GM21390 (cell line): Measurements from ENCODE around the gene CDK4.
"Not testable (repeated sequence)": the region's sequence is repeated elsewhere in the genome, so short reads cannot be mapped to it uniquely, and the experiment has no call there.

Source experiments
- ATAC-seq: cut with Tn5 transposase; IDR thresholded peaks from one replicate; pipeline ENCODE4 v1.9.1; 2021; ENCODE audit not compliant: unreplicated experiment

The CDK4 gene

DNA sequence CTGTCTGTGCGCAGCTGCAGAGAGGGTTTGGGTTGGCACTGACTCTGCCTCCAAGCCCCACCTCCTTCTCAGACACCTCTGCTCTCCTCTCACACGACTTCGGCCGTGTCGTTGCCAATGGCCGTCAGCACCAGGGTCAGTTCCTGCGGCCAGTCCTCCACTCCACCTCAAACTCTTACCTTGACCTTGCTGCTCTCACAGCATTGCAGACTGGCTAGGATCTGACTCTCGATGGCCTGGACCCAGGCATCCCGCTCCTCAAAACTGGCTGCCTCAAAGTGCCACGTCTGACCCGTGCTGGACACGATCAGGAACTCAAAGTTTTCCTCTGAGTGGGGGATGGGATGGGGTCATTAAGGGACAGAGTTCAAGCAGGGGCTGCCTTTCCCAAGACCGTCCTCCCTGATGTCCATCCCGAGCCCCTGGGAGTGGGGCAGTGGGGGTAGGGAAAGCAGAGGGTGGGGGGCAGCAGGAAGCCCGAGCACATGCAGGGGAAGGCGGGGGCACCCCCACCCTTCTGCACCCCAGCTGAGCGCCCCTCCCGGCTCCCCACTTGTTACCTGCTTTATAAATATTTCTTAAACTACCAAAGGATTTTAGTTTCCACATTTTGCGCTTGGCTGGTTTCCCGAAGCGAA lies 24.2 kb downstream of the CDK4 start:
- no peak for ATAC-seq

DNA sequence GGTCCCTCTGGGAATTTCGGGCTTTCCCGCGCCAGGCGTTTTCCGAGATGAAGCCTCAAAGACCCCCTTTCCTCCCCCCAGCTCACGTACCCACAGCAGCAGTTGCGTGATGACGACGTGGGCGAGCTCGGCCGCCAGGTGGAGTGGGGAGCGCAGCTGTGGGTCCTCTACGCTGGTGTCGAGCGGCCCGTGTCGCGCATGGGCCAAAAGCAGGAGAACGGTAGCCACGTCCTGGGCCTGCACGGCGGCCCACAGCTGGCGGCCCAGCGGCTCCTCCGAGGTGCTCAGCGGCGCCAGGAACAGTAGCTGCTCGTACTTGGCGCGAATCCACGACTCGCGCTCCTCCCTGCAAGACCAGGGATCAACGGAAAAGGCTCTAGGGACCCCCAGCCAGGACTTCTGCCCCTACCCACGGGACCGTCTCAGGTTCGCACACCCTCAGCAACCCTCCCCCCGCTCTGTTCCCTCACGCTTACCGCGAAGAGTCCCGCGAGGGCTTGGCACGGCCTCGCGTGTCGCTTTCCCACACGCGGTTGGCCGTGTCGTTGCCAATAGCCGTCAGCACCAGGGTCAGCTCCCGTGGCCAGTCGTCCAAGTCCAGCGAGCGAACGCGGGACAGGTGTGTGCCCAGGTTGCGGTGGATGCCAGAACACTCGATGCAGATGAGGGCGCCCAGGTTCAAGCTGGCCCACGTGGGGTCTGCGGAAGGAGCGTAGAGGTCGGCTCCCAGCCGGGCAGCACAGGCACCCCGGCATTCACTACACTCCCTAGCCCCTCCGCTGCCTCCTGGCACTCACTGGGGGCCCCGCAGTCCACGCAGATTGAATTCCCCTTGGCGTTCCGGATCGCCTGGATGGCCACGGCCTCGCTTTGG lies 25.0 kb downstream of the CDK4 start:
- ATAC-seq: no peak

DNA sequence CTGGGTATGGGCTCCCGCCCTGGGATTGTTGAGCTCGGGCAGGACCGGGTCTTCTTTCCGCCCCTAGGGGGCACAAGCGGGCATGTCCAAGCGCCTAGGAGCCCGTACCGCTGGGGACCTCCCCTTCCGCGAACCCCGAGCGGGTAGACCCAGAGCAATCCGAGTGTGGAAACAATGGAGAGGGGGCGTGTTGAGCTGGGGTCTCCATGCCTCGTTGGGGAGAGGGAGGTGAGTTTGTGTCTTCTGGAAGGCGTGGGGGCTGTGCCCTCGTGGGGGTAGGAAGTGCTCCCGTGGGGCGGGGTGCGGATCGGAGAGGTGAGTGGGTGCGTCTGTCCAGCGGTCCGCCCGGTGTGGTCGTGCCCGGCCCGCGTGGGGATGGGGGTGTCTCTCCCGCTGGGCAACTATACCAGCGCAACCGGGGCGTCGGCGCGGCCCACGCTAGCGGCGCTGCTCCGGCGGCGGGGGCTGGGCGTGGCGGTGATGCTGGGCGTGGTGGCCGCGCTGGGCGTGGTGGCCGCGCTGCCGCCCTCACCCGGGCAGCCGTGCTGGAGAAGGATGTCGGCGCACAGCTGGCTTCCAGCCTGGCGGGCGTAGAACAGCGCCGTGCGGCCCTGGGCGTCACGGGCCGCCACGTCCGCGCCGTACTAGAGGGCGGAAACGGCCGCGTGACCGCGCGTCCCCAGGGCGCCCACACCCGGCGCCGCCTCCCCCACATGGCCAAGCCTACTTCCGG lies 25.8 kb downstream of the CDK4 start:
- ATAC-seq: no peak

DNA sequence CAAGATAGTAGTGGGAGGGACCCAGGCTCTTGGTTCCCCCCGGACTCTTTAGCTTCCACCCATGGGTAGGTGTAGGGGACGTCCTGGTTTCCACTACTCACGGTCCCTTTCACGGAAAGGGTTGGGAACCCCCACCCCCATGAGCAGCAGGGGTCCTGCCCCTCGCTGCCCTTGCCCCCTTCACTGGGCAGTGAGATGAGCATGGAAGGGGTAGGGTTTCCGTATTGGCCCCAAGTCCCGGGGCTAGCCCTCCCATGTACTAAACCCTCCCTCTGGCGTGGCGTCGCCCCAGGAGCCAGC lies 26.3 kb downstream of the CDK4 start:
- no peak for ATAC-seq

- ATAC-seq: no peak
Observed at GRCh38 chr12:57724936-57725740, 27.0 kb downstream of the CDK4 start.

GRCh38 chr12:57724003-57724935 lies 27.8 kb downstream of the CDK4 start:
- ATAC-seq: no peak

GRCh38 chr12:57723630-57723962 lies 28.5 kb downstream of the CDK4 start:
- ATAC-seq: no peak

GRCh38 chr12:57722716-57723629 lies 29.1 kb downstream of the CDK4 start:
- ATAC-seq: no peak

GRCh38 chr12:57721846-57722608 lies 30.1 kb downstream of the CDK4 start:
- ATAC-seq: not testable (repeated sequence)

DNA sequence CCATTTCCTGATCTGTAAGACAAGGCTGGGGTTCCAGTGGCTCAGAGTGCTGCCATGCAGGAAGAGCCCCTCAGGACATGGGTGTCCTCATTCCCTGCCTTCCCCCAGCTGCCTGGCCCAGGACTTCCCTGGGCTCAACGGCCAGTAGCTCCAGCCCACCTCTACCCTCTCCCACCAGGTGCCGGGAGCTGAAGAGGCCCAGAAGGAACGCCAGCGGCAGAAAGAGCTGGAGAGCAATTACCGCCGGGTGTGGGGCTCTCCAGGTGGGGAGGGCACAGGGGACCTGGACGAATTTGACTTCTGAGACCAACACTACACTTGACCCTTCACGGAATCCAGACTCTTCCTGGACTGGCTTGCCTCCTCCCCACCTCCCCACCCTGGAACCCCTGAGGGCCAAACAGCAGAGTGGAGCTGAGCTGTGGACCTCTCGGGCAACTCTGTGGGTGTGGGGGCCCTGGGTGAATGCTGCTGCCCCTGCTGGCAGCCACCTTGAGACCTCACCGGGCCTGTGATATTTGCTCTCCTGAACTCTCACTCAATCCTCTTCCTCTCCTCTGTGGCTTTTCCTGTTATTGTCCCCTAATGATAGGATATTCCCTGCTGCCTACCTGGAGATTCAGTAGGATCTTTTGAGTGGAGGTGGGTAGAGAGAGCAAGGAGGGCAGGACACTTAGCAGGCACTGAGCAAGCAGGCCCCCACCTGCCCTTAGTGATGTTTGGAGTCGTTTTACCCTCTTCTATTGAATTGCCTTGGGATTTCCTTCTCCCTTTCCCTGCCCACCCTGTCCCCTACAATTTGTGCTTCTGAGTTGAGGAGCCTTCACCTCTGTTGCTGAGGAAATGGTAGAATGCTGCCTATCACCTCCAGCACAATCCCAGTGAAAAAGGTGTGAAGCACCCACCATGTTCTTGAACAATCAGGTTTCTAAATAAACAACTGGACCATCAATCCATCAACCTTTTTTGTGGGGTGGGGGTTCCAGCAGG lies 31.2 kb downstream of the CDK4 start:
- ATAC-seq: no peak

- ATAC-seq: no peak
Observed at GRCh38 chr12:57719777-57720605, 32.1 kb downstream of the CDK4 start.

DNA sequence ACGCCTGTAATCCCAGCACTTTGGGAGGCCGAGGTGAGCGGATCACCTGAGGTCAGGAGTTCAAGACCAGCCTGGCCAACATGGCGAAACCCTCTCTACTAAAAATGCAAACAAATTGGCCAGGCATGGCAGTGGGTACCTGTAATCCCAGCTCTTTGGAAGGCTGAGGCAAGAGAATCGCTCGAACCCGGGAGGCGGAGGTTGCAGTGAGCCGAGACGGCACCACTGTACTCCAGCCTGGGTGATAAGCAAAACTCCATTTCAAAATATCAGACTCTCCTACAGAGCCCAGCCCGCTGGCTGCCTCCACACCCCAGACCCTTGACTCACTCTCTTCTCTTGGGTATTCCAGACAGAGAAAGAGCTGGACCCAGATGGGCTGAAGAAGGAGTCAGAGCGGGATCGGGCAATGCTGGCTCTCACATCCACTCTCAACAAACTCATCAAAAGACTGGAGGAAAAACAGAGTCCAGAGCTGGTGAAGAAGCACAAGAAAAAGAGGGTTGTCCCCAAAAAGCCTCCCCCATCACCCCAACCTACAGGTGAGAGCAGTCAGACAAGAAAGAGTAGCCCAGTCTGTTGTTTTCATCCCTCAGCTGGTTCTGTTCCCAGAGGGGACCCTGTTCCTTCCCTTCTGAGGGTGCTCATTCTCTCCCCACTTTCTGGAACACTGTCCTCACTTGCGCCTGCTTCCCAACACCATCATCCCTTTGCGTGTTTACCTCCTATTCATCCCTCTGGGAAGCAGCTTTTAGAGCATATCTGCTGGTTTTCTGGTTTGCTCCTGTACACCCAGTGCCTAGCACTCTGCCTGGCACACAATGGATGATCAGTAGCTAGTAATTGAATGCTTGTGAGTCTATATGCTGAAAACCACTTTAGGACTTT lies 33.2 kb downstream of the CDK4 start:
- ATAC-seq: no peak

- ATAC-seq: no peak
Observed at GRCh38 chr12:57717846-57718640, 34.1 kb downstream of the CDK4 start.

- no peak for ATAC-seq
Observed at GRCh38 chr12:57717131-57717530, 35.0 kb downstream of the CDK4 start.

- no peak for ATAC-seq
Observed at GRCh38 chr12:57716305-57716704, 35.8 kb downstream of the CDK4 start.
